Measurements from ENCODE around the gene CYB561D2.

The CYB561D2 gene

DNA sequence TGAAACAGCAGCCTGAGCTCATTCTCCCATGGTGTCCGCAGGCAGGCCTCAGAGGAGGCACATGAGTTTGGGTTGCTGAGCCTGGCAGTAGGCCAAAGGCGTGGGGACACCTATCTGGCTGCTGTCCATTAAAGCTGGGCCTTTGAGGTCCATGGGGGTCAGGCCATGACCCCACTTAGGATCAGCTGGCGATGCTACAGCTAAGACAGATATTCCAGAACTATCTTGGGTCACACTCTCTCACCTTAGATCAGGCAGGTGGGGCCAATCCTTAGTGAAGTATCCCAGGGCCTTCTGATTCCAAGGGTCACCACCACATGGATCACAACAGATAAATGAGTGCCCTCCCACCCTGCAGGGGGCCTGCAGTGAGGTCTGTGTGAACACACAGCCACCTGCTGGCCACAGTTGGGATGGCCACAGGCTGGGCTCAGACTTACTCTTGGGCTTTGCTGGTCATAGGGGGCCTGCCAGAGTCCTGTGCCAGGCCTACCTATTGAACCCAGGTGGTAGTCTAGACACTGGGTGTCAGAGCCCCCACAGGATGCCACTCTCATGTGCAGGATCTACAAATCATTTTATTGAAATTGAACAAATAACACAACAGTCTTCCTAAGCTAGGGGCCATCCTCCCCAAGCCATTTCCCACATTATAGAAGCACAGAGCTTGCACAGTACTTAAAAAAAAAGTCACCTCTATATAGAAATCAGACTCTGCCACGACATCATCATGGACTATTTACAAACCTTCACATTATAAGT lies 26.1 kb upstream of the CYB561D2 start:
- peak; percentile 71 for DNase-seq

- DNase-seq = no peak
These were observed 25.6 kb upstream of the CYB561D2 start for GRCh38 chr3:50325113-50325480.

GRCh38 chr3:50325497-50326181 lies 25.0 kb upstream of the CYB561D2 start:
- DNase-seq = no peak

- no peak for DNase-seq
These were observed 24.5 kb upstream of the CYB561D2 start for GRCh38 chr3:50326182-50326541.

- DNase-seq = no peak
These were observed 23.5 kb upstream of the CYB561D2 start for GRCh38 chr3:50327129-50327528.

DNA sequence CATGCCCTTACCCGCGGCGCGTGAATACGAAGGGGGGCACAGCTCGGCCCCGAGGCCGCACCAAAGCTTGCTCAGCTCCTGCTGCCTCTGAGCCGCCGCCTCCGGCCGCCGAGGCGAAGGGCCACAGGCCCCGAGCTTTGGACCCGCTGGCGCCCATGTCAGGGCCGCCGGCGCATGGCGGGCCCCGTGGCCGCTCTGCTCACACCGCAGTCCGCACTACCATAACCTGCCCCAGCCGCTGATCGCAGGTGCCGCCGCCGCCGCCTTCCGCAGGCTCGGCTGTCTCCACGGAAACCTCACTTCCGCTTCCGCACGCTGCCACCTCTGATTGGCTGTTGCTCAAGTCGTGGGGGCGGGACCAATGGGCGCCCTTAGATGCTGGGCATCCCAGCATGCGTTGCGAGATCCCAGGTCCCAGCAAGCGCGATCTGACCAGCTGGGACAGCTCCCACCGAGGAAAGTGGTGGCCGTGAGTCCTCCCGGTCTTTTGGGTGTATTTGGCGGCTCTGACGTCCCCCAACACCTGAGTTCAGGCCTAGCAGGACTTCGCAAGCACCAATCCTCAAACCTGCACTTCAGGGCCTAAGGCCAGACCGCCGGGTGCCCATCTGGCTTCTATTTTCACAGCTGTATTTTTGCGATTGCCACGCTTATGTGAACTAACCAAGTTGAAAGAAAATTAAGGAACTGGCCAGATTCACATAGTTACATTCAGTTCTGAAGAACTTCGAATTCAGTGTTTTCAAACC lies 22.5 kb upstream of the CYB561D2 start, which contains the start of gene TUSC2:
TSS of gene TUSC2 (minus strand) at position 281 of the 749 bp plus-strand sequence. CDS start at position 157, 124 bp downstream.
- DNase-seq = peak; percentile 97

GRCh38 chr3:50330330-50330729 lies 20.3 kb upstream of the CYB561D2 start:
- DNase-seq = no peak

GRCh38 chr3:50331364-50331907 lies 19.2 kb upstream of the CYB561D2 start:
- no peak for DNase-seq

DNA sequence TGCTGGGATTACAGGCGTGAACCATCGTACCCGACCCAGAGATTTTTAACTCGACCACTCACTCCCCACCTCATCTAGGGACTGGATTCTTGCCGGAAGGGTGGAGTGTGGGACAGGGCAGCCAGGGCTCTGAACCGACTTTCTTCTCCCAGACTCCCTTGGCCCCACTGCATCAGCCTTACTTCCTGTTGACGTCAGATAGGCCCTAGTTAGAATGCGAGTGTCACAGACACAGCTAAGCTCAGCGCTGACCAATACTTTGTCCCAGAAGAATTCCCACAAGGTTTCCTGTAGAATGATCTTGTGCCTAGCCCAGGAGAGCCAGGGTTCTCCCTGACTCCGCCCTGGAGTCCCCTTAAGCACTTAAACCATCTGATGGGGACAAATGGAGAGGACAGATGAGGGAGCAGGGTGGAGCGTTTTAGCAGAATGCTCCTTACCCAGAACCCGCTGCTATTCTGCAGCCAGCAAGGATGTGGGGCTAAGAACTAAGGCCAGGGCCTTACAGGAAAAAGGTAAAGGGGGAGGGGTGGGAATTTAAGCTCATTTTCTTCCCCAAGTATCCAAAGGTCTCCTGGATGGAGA lies 16.8 kb upstream of the CYB561D2 start:
- peak; percentile 38 for DNase-seq

DNA sequence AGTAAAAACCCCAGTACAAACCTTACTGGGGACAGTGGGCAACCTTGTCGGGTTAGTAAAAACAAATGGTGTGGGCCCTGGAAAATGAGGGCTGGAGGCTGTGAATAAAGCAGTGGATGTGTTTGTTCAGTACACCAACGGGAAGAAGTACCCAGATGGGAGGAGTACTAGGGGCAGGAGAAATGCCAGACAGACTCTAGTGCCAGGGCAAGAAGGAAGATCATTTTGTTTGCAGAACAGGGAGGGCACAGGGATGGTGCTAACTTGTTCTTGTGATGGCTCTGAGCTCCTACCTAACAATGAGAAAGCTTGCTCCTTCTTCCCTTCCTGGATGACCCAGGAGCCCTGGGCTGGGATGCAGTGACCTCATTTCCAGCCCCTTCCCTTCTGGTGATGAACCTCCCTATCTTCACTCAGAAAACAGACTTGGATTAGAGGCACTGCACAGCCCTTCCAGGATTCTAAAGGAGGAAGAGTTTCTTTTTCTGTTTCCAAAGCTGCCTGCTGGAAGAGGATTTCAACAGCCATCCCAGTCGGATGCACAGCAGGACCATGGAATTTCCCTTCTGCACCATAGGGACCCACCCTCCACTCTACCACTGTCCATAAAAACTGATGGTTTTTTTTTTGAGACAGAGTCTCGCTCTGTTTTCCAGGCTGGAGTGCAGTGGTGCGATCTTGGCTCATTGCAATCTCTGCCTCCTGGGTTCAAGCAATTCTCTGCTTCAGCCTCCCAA lies 16.2 kb upstream of the CYB561D2 start:
- DNase-seq = no peak

DNA sequence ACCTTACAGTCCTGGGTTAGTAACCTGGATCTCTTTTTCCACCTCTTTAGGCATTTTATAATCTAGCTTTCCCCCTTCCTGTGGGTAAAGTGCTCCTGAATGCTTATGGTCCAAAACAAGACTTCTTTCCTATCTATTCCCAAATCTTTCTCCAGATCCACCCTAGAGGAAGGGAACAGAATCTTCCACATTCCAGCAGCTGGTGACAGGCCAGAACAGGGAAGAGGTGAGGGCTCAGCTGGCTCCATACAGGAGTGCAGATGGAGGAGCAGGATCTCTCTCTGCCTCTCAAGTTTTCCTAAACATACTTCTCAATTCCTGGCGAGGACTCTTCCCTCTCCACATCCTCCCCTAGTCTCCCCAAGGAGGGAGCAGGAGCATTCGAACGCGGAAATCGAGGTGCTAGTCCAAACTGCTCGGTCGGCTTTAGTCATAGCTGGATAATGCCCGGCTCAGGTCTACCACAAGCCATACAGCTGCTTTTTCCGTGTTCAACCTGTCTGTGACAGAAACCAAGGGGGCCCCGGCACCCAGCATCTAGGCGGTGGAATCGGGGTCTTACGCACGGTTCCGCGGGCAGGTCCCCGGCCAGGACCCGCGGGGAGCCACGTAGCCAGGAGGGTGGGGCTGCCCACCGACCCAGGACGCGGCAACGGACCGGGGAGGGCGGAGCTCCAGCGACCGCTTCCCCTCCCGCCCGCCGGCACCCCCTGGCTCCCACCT lies 14.0 kb upstream of the CYB561D2 start:
- no peak for DNase-seq

GRCh38 chr3:50337175-50337861 lies 13.3 kb upstream of the CYB561D2 start:
- DNase-seq = peak; percentile 100

DNA sequence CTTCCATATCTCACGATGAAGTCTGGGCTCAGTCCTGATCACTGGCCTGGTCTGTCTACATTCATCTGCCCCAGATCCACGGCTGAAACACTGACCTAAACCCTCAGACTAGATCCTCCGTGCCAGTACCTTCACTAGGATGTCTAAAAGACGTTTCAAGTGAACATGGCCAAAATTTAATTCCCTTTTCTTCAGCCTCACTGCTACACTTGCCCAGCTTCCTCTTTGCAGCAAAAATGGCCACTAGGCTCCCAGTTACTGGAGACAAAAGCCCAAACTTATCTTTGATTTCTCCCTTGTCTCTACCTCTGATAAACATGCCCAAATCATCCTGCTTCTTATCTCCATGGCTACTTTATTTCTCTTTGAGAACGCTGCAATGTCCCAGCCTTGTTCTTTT lies 11.7 kb upstream of the CYB561D2 start:
- no peak for DNase-seq

DNA sequence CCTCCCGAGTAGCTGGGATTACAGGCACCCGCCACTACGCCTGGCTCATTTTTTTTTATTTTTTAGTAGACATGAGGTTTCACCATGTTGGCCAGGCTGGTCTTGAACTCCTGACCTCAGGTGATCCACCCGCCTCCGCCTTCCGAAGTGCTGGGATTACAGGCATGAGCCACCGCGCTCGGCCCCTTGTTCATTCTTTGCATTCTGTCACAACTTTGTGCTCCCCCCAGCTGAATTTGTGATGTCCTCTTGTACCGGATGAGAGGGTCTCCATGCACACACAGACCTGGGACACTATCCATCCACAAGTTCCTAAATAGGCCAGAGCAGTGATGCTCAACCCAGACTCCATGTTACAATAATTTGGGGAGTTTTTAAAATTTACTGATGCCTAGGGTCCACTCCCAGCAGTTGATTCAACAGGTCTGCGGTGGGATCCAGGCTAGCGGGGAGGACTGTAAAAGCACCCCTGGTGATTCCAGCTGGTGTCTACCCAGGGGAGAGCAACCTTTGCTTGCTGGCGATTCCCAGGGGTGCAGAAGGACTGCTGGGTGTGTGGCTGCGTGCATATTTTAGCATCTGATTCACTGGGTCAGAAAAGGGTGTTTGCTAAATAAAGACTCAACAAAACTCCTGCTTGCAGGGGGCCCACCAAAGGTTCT lies 11.0 kb upstream of the CYB561D2 start:
- no peak for DNase-seq

- DNase-seq = no peak
These were observed 10.6 kb upstream of the CYB561D2 start for GRCh38 chr3:50340147-50340447.

- peak; percentile 91 for DNase-seq
These were observed 10.0 kb upstream of the CYB561D2 start, which contains the start of gene RASSF1 for GRCh38 chr3:50340448-50341329. Gene RASSF1, minus strand, starts transcription at chr3:50340836. Its CDS starts 31 bp downstream, at chr3:50340805.

DNA sequence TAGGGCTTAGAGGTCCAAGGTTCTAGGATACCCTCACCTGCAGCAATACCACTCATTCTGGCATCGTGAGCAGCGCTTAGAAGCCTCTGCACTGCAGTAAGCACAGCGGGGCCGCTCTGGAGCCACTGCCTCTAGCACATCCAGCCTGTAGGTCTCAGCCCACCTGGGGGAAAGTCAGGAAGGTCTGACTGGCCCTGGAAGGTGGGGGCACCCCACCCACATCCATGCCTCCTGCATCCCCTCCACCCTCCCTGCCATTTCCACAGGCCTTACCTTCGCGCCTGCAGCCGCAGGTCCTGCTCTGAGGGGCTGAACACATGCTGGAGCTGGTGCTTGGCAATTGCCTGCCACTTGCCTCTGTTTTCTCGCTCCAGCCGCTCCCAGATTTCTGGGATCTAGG lies 9.1 kb upstream of the CYB561D2 start:
- DNase-seq = no peak

DNA sequence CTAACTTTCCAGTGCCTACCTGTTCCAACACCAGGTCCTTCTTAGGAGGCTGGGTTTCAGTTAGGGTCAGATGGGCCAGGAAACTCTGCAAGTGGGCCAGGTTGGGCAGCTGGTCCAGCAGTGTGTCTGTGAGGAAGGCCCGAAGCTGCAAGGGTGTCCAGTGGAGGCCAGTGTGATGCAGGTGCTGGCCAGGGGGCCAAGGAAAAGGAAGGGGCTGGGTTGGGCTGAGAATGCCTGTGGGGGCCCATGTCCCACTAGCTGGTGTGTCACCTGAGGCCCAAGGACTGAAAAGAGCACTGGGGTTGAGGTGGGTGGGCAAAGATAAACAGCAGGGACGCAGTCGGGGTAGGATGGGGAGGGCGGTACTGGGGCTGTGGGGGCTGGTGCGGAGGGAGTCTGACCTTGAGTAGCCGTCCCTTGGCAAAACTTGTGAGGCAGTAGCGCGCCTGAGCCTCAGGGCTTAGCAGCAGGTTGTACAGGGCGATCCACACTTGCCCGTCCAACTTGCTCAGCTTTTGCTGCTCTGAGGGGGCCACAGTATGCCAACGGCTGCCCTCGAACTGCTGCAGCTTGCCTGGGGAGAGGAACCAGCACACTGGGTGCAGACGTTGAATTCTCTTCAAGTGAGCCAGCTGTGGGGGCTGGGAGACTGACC lies 8.5 kb upstream of the CYB561D2 start:
- no peak for DNase-seq

Measured in activated CD4-positive, alpha-beta T cell treated with anti-CD3 and anti-CD28 coated beads, Interleukin-10, Interleukin-2, amounts not matched to agents 100 ng/mL and 50 ng/mL, durations not matched to agents 16 hours and 8 hours (primary cell).